Trophoblast cell (in vitro differentiated cells and primary cell): ENCODE measurements around the gene PDE4D.
"Not testable (repeated sequence)": the region's sequence is repeated elsewhere in the genome, so short reads cannot be mapped to it uniquely, and the experiment has no call there.

ENCODE experiments used
- DNase-seq, 2 donors: peaks; one replicate each; pipeline ENCODE4 v3.0.0-alpha.2; 2016
- H2AFZ ChIP-seq: 2 replicates; pipeline ENCODE4 v1.6.1; 2013; ENCODE audit warnings: low read length, moderate library complexity, mild to moderate bottlenecking; ENCODE audit not compliant: insufficient read depth, poor library complexity
- H2AK5ac ChIP-seq: 2 replicates; pipeline ENCODE4 v1.6.1; 2013; ENCODE audit warnings: mild to moderate bottlenecking, low read length
- H2BK120ac ChIP-seq: 2 replicates; pipeline ENCODE4 v1.6.1; 2013; ENCODE audit warnings: low read length, mild to moderate bottlenecking, moderate library complexity; ENCODE audit not compliant: insufficient read depth, poor library complexity
- H2BK12ac ChIP-seq: 2 replicates; pipeline ENCODE4 v1.6.1; 2013; ENCODE audit warnings: mild to moderate bottlenecking, low read length, moderate library complexity
- H2BK5ac ChIP-seq: 2 replicates; pipeline ENCODE4 v1.6.1; 2013; ENCODE audit warnings: low read length, low read depth, moderate library complexity, mild to moderate bottlenecking; ENCODE audit not compliant: poor library complexity
- H3K14ac ChIP-seq: 2 replicates; pipeline ENCODE4 v1.6.1; 2013; ENCODE audit warnings: mild to moderate bottlenecking, low read length
- H3K18ac ChIP-seq: 2 replicates; pipeline ENCODE4 v1.6.1; 2013; ENCODE audit warnings: mild to moderate bottlenecking, low read length
- H3K23ac ChIP-seq: 2 replicates; pipeline ENCODE4 v1.6.1; 2013; ENCODE audit warnings: low read length
- H3K27ac ChIP-seq: 2 replicates; pipeline ENCODE4 v1.5.1; 2013; ENCODE audit warnings: low read depth, mild to moderate bottlenecking, inconsistent platforms, low read length, moderate library complexity
- H3K27me3 ChIP-seq: 2 replicates; pipeline ENCODE4 v1.6.1; 2013; ENCODE audit warnings: inconsistent platforms, mild to moderate bottlenecking, low read length, moderate library complexity; ENCODE audit not compliant: insufficient read depth
- H3K36me3 ChIP-seq, 2 experiments: 1 replicate in 1 of 2; 2 replicates in 1 of 2; pipeline ENCODE4 v1.6.1; 2013; ENCODE audit warnings: low read length in 2 of 2, mild to moderate bottlenecking in 2 of 2, moderate library complexity in 1 of 2; ENCODE audit not compliant: insufficient read depth in 2 of 2, control insufficient read depth in 1 of 2
- H3K4ac ChIP-seq: 2 replicates; pipeline ENCODE4 v1.6.1; 2013; ENCODE audit warnings: low read depth, mild to moderate bottlenecking, low read length, moderate library complexity
- H3K4me1 ChIP-seq, 2 experiments: 1 replicate in 1 of 2; 2 replicates in 1 of 2; pipeline ENCODE4 v1.6.1; 2013; ENCODE audit warnings: low read length in 2 of 2, mild to moderate bottlenecking in 2 of 2, moderate library complexity in 1 of 2; ENCODE audit not compliant: insufficient read depth in 2 of 2, control insufficient read depth in 1 of 2
- H3K4me2 ChIP-seq: 2 replicates; pipeline ENCODE4 v1.6.1; 2013; ENCODE audit warnings: inconsistent platforms, mild to moderate bottlenecking, low read length, moderate library complexity
- H3K4me3 ChIP-seq: 2 replicates; pipeline ENCODE4 v1.5.1; 2013; ENCODE audit warnings: mild to moderate bottlenecking, low read depth, low read length, inconsistent platforms
- H3K79me1 ChIP-seq: one replicate; pipeline ENCODE4 v1.6.1; 2013; ENCODE audit warnings: low read length
- H3K79me2 ChIP-seq: 2 replicates; pipeline ENCODE4 v1.6.1; 2013; ENCODE audit warnings: low read length, mild to moderate bottlenecking; ENCODE audit not compliant: control insufficient read depth, insufficient read depth, poor library complexity
- H3K9ac ChIP-seq: 2 replicates; pipeline ENCODE4 v1.6.1; 2013; ENCODE audit warnings: mild to moderate bottlenecking, low read length
- H3K9me3 ChIP-seq: 2 replicates; pipeline ENCODE4 v1.6.1; 2013; ENCODE audit warnings: low read depth, mild to moderate bottlenecking, control low read depth, inconsistent platforms, low read length; ENCODE audit not compliant: insufficient read depth
- H4K12ac ChIP-seq: 2 replicates; pipeline ENCODE4 v1.6.1; 2013; ENCODE audit warnings: low read depth, mild to moderate bottlenecking, low read length, moderate library complexity
- H4K8ac ChIP-seq: 2 replicates; pipeline ENCODE4 v1.6.1; 2013; ENCODE audit warnings: low read depth, mild to moderate bottlenecking, low read length, moderate library complexity
- H4K91ac ChIP-seq: one replicate; pipeline ENCODE4 v1.6.1; 2013; ENCODE audit warnings: low read depth, mild to moderate bottlenecking, low read length, moderate library complexity
- WGBS: extraction: QIAGEN DNeasy Blood & Tissue Kit; methylation state at CpG from one replicate; pipeline ENCODE4 v1.1.7; 2013; ENCODE audit warnings: missing lambda C conversion rate; ENCODE audit not compliant: insufficient read length, insufficient coverage; ENCODE audit errors: extremely low coverage; 5-methylcytosine and 5-hydroxymethylcytosine counted together

Gene PDE4D

GRCh38 chr5:59598547-59598874, 295.0 kb downstream of the PDE4D start:
- Histone ChIP-seq H3K14ac (no peak overlapping the region), H2BK120ac (no peak overlapping the region)
- no CpG with 5 or more reads among the region's 2 CpGs for WGBS

GRCh38 chr5:59597690-59598546, 295.6 kb downstream of the PDE4D start:
- no peaks in the 10 kb centered on the region for H3K27me3 ChIP-seq
- H2BK12ac ChIP-seq, result no peak overlapping the region
- no peak overlapping the region for H4K12ac ChIP-seq
- H3K14ac ChIP-seq, result no peak overlapping the region
- no peak overlapping the region for H3K4me2 ChIP-seq
- no peak overlapping the region for H2AK5ac ChIP-seq
- no peak overlapping the region for H3K18ac ChIP-seq
- no peak overlapping the region for H2BK120ac ChIP-seq
- no peaks in the 10 kb centered on the region for H3K9me3 ChIP-seq
- no peaks in the 10 kb centered on the region for H3K79me1 ChIP-seq
- no peaks in the 10 kb centered on the region for H3K4me1 ChIP-seq
- no peak overlapping the region for H3K27ac ChIP-seq
- no peak for DNase-seq
- no peaks in the 10 kb centered on the region for H3K79me2 ChIP-seq
- no peak overlapping the region for H4K91ac ChIP-seq
- H3K4ac ChIP-seq, result no peak overlapping the region
- 100% methylated on average over 1 of the region's 6 CpGs for WGBS
- H3K4me3 ChIP-seq, result no peak overlapping the region
- H3K23ac ChIP-seq, result no peak overlapping the region
- H2BK5ac ChIP-seq, result no peak overlapping the region
- H3K36me3 ChIP-seq, result no peaks in the 10 kb centered on the region
- H4K8ac ChIP-seq, result no peak overlapping the region
- H3K9ac ChIP-seq, result peak overlapping the region; percentile 20
- no peak overlapping the region for H2AFZ ChIP-seq

More at GRCh38 chr5:59598547-59598874, 295.0 kb downstream of the PDE4D start:
- Histone ChIP-seq H2BK5ac (no peak overlapping the region), H3K4me2 (no peak overlapping the region), H3K18ac (no peak overlapping the region), H3K23ac (no peak overlapping the region), H3K27ac (no peak overlapping the region), H3K9ac (peak overlapping the region; percentile 20), H3K9me3 (no peaks in the 10 kb centered on the region), H4K91ac (no peak overlapping the region), H3K4me3 (no peak overlapping the region), H3K36me3 (no peaks in the 10 kb centered on the region), H3K4ac (no peak overlapping the region), H4K12ac (no peak overlapping the region), H2BK12ac (no peak overlapping the region), H3K79me1 (no peaks in the 10 kb centered on the region), H3K4me1 (no peaks in the 10 kb centered on the region), H3K79me2 (no peaks in the 10 kb centered on the region), H2AFZ (no peak overlapping the region), H4K8ac (no peak overlapping the region), H3K27me3 (no peaks in the 10 kb centered on the region), H2AK5ac (no peak overlapping the region)
- DNase-seq, result no peak

- H2BK120ac ChIP-seq, result no peak overlapping the region
- no peak overlapping the region for H2BK12ac ChIP-seq
- no peak overlapping the region for H3K4me3 ChIP-seq
- no peaks in the 10 kb centered on the region for H3K9me3 ChIP-seq
- H3K18ac ChIP-seq, result no peak overlapping the region
- no peak overlapping the region for H4K12ac ChIP-seq
- no peaks in the 10 kb centered on the region for H3K36me3 ChIP-seq
- H3K4me1 ChIP-seq, result no peaks in the 10 kb centered on the region
- H3K9ac ChIP-seq, result no peak overlapping the region
- no peak overlapping the region for H3K14ac ChIP-seq
- WGBS, result no CpG with 5 or more reads among the region's 2 CpGs
- H2BK5ac ChIP-seq, result no peak overlapping the region
- no peak overlapping the region for H2AFZ ChIP-seq
- no peak overlapping the region for H3K27ac ChIP-seq
- no peak overlapping the region for H3K23ac ChIP-seq
- no peak overlapping the region for H3K4me2 ChIP-seq
- no peak overlapping the region for H3K4ac ChIP-seq
- DNase-seq, result peak in 1 of 2 donors; percentile 14
- H3K79me1 ChIP-seq, result no peaks in the 10 kb centered on the region
- no peaks in the 10 kb centered on the region for H3K27me3 ChIP-seq
- H2AK5ac ChIP-seq, result no peak overlapping the region
- H4K91ac ChIP-seq, result no peak overlapping the region
- H4K8ac ChIP-seq, result no peak overlapping the region
- H3K79me2 ChIP-seq, result no peaks in the 10 kb centered on the region
Measured at GRCh38 chr5:59596586-59597350, 296.8 kb downstream of the PDE4D start.

DNA sequence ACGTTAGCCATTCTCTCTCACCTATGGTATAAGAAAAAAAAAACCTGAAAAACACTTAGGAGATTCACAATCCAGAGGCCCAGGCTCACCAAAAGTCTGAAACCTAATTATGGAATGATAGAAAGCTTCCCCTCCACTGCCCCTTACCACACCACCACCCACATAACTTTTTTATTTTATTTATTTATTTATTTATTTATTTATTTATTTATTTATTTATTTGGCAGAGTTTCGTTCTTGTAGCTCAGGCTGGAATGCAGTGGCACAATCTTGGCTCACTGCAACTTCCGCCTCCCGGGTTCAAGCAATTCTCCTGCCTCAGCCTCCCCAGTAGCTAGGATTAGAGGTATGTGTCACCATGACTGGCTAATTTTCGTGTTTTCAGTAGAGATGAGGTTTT, 299.4 kb downstream of the PDE4D start:
- not testable (repeated sequence) for H3K79me2 ChIP-seq, H3K4me2 ChIP-seq, H4K91ac ChIP-seq, DNase-seq, H3K9ac ChIP-seq, H2BK120ac ChIP-seq, H2BK12ac ChIP-seq, H3K18ac ChIP-seq, H3K14ac ChIP-seq, H3K27ac ChIP-seq, H4K12ac ChIP-seq, H3K4ac ChIP-seq, H4K8ac ChIP-seq, H2AK5ac ChIP-seq, H3K79me1 ChIP-seq, H3K9me3 ChIP-seq, H3K4me1 ChIP-seq, H3K23ac ChIP-seq, H3K27me3 ChIP-seq, H3K36me3 ChIP-seq, H2AFZ ChIP-seq, H3K4me3 ChIP-seq, H2BK5ac ChIP-seq
- WGBS, result no CpG with 5 or more reads among the region's 5 CpGs
